Right renal cortex interstitium (tissue), 3 donors: ENCODE measurements around the gene PDE1C. TPM values are rescaled to one million over a fixed set of nuclear protein-coding genes. Genes with fewer than 3 reads are reported as not detected.

ENCODE experiments used
- DNase-seq, 3 donors: peaks; one replicate each; pipeline ENCODE4 v3.0.0-alpha.2; 2013; ENCODE audit warnings: low read depth in 3 of 3, low spot score in 2 of 3
- polyA plus RNA-seq, 3 donors: library from polyadenylated mRNA; unstranded; fragments of 120-200 nt; gene quantifications; one replicate each; pipeline ENCODE4 v1.2.1, GENCODE V29; 2013; ENCODE audit not compliant: insufficient read length in 3 of 3

Gene PDE1C
- polyA plus RNA-seq, 3 donors, result 3.3 to 4.8 (median 4.4) TPM

DNA sequence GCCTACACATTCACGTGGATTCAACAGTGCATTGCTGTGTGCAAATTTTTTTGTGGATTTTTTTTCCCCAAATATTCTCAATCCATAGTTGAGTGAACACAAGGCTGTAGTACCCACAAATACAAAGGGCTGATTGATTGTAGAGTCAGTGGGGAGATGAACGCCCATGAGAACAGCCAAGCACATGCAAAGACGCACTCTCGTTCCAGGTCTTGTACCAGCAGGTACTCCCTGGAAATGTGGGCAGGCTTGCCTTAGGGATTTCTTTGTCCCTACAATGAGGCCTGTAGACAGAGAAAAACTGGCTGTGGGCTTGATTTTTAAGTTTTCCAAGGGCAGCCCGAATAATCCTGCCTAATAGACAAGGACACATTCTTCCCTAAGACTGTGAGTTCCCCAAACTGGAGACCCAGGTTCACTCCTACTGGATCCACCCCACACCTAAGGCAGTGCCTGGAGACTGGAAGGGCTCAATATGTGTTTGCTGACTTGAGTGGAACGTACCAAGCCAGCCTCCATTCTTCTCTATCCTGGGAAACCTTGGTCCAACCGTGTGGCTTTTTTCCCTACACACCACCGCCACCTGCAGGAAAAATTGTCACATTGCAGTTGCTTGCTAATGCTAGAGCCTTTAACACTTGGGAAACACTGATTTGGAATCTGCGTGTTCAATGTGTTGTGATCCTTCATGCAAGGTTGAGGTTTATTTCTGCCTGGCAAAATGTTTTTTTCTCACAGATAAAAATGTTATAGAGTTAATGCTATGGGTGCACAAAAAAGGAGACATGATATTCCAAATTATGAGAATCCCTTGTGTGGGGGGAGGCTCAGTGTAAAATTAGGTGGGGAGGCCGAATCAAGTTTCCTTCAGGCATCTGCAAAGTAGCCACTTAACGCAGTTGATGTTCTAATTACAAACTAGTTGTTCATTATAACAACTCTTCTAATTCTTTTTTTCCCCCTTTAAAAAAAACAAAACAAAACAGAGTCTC, 333.9 kb downstream of the PDE1C start:
- peak; percentile 41 to 52 (median 45) for DNase-seq

DNA sequence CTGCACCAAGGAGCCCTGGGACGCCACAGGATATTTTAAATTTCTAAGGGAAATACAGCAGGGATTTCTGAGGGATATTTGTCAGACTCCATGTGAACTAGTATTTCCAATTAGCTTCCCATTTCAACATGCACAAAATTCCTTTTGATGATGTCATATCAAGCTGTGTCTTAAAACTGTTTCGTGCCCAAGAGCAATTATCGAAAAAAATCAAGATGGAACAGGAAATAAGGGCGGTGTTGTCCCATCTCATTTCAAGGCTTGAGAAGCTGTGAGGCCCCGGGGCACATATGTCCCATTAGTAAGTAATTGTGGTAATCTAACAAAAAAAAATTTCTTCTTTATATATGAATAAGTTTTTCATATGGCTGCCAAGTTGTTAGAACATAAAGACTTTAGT, 335.8 kb downstream of the PDE1C start:
- no peak for DNase-seq

DNA sequence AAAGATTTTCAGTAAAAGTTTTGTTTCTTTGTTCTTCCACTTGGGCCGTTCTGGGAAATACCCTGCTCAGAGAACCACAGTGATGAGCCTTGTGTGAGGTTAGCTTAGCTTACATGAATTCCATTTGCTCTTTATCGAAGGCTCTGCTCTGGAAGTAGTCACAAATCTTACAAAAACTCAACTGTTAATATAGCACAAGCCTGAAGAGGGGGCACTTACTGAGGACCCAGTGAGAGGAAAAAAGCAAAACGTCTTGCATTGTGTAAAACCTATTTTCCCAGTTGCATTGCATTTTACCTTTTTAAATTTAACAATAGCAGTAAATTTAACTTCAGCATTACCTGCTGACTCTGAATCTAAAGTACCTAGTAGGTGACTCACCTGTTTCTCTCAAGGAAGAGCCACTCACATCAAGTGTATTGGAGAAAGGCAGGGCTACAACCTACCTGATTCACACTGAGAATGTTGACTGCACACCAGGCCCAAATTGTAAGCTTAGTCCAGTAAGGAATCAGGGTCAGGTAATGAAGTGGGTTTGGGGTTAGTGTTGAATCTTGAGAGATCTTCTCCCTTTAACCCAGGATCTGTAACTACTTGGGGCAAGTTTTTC, 340.9 kb downstream of the PDE1C start:
- DNase-seq, result no peak

DNA sequence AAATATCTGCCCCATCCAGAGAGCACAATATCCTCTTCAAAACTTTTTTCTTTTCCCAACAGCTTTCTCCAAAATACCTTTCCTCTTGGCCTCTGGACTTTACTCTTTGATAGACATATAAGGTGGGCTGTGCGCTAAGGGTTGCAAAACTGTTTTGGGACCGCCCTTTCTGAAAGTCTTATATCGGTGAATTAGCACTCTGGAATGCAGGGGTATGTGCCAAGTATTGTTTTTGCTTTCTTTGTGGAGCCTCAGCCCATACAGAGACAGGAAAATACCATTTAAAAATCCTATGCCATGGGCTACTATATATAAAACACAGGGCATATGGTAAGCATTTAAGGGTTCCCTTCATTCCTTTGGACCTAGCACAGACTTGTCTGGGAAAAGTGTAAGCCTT, 345.5 kb downstream of the PDE1C start:
- DNase-seq, result no peak

DNA sequence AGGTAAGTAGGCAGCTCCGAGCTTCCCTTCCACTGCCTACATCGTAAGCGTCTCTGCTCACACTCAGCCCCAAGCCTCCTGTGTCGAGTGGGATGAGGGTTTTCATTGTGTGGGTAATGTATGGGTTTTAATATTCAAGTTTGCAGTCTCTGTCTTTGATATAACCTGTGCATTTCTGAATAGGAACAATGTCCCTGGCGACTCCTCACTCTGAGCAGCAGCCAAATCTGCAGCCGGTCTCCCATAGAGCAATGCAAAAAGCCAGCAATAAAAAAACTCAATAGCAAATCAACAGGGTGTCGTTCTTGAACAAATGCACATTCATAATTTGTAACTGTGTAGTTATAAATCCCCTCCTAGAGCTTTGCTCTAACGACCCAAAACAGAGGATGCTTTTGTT, 349.8 kb downstream of the PDE1C start:
- no peak for DNase-seq

DNA sequence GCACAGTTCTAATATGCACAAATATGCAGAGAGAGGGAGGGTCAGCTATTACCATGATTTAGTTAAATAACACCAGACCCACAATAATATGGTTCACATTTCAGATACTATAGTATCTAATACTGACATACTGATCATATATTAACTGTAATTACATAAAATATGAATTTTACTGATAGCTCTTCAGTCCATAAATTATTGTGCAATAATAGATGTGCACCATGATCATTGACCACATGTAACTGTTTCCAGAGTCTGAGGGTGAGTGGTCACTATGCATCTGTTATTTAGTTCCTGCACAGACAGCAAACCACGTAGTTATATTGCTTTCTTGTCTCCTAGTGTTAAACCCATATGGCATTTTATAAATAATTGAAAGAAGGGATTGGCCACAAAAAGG, 353.9 kb downstream of the PDE1C start:
- DNase-seq, result no peak

DNA sequence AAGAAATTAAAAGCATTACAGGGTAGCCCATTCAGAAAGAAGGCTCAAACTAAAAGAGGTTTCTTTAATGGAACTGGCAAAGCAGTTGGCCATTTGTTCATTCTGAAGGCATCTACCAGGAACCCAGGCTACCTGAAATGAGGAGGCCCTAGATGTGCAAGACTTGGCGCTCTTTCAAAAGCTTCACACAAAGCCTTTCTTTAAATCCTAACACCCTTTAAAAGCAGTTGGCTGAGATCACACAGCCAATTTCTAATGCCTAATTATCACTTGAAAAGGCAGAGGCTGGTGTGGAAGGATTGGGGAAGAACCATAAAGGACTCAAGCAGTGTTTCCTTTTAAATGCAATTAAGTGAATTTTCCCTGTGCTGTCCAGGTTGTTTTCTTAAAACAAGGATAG, 360.0 kb downstream of the PDE1C start:
- no peak for DNase-seq

DNA sequence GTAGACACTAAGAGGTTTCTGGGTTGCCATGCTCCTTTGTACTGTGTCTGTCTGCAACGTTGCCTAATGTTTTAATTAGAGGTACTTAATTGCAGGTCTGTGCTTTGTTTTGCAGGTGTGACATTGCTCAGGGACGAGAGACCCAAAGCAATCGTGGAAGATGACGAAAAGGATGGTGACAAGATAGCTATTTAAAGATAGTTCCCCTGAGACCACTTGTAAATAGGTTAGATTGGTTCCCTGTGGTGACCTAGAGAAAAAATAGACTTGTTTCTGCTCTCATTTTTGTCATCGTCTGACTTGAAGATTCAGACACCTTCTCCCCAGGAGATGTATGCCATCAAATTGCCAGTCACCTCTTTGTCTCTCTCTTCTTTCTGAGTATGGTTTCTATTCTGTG, 363.1 kb downstream of the PDE1C start:
- no peak for DNase-seq

DNA sequence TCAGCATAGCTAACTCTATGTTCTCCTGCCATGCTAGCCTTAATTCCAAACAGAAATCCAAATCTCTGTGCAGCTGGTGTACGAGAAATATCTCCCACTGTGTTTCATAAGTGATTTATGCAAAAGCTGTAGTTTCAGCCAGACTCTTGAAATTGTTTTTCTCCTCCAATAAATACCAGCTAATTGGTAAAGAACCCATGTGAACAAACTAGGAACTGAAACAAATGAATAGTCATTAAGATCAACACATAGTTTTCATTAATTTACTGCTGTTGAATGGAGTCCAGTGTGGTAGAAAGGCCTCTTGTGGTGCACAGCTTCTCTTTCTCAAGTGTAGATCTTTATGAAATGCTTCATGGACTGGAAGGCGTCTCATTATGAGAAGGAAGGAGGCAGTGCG, 364.8 kb downstream of the PDE1C start:
- no peak for DNase-seq

DNA sequence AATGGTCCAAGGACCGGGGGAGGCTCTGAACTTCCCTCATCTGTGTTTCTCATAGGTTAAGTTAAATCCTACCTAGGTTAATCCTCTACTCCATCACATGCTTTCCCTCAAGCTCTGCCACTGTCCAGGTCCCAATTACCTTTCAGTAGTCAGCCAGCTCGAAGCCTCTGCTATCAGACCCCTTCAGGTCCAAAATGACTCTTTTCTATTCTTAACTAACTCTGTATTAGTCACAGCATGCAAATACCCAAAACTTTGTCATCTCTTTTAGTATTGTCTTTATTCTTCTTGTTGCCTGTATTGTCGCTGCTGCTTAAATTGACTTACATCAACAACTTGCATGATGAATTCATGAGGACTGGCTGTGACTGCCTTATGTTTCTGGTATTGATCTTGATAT, 367.9 kb downstream of the PDE1C start:
- no peak for DNase-seq
